KMS-11 (cell line): ENCODE measurements around the gene TRMT11.

Source experiments
- H2AFZ ChIP-seq: fragments of 200-600 bp; sonication (generic); 2 replicates; pipeline ENCODE4 v1.6.1; 2016; ENCODE audit warnings: antibody characterized with exemption, mixed run types, low read depth
- H3K27ac ChIP-seq: fragments of 200-600 bp; sonication (generic); 2 replicates; pipeline ENCODE4 v1.6.1; 2016; ENCODE audit warnings: mild to moderate bottlenecking, mixed run types
- H3K27me3 ChIP-seq: fragments of 200-600 bp; sonication (generic); 2 replicates; pipeline ENCODE4 v1.6.1; 2017; ENCODE audit warnings: mild to moderate bottlenecking, low read depth, mixed run types, moderate library complexity; ENCODE audit not compliant: insufficient read depth
- H3K36me3 ChIP-seq: fragments of 200-600 bp; sonication (generic); 2 replicates; pipeline ENCODE4 v1.6.1; 2017; ENCODE audit warnings: mild to moderate bottlenecking, mixed run types; ENCODE audit not compliant: insufficient read depth
- H3K4me1 ChIP-seq: fragments of 200-600 bp; sonication (generic); 2 replicates; pipeline ENCODE4 v1.6.1; 2016; ENCODE audit warnings: mild to moderate bottlenecking, low read depth, mixed run types; ENCODE audit not compliant: poor library complexity, severe bottlenecking
- H3K4me2 ChIP-seq: fragments of 200-600 bp; sonication (generic); 2 replicates; pipeline ENCODE4 v1.7.0; 2016; ENCODE audit warnings: mild to moderate bottlenecking, mixed run types
- H3K4me3 ChIP-seq: fragments of 200-600 bp; sonication (generic); IDR thresholded peaks from 2 replicates; pipeline ENCODE4 v1.6.1; 2017; ENCODE audit warnings: low read depth, low read length, mixed read lengths; ENCODE audit not compliant: insufficient read depth
- H3K79me2 ChIP-seq: fragments of 200-600 bp; sonication (generic); 2 replicates; pipeline ENCODE4 v1.6.1; 2016; ENCODE audit warnings: low read depth, mixed run types; ENCODE audit not compliant: insufficient read depth
- H3K9ac ChIP-seq: fragments of 200-600 bp; sonication (generic); 2 replicates; pipeline ENCODE4 v1.6.1; 2016; ENCODE audit warnings: mild to moderate bottlenecking, mixed run types
- H4K20me1 ChIP-seq: fragments of 200-600 bp; sonication (generic); 2 replicates; pipeline ENCODE4 v1.6.1; 2016; ENCODE audit warnings: mild to moderate bottlenecking, mixed run types; ENCODE audit not compliant: insufficient read depth
- TF ChIP-seq, protein P1 (sequence below): fragments of 200-600 bp; sonication (generic); conservative IDR thresholded peaks from 2 replicates; pipeline ENCODE4 v1.6.1; 2017; ENCODE audit warnings: low read depth, mild to moderate bottlenecking, antibody characterized with exemption, low read length, moderate library complexity, mixed read lengths

TRMT11 gene

DNA sequence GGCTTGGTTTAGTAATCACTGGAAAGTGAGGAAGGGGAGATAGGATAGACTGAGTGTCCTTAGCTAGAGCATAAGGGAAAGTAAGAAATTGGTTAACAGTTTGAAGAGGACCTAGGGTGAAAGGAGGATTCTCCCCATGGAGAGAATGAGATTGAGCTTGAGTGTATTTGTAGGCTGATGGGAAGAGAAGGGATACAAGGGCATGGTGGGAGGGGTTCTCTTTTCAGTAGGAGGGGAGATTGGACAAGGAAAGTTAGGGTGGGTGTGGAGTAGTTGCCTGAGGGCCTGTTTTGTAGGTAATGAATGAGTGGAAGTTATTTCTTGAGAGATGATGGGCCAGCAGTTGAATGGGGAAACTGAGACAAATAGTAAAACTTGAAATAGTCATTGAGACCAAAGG, 1.9 kb downstream of the TRMT11 start:
- Histone ChIP-seq H2AFZ (no peak overlapping the region), H3K4me1 (no peaks in the 10 kb centered on the region), H3K27me3 (no peaks in the 10 kb centered on the region), H3K9ac (no peak overlapping the region), H3K4me3 (no peak overlapping the region), H3K27ac (no peak overlapping the region), H4K20me1 (no peaks in the 10 kb centered on the region), H3K4me2 (no peak overlapping the region), H3K79me2 (no peaks in the 10 kb centered on the region), H3K36me3 (no peaks in the 10 kb centered on the region)
- TF ChIP-seq, protein P1, sequence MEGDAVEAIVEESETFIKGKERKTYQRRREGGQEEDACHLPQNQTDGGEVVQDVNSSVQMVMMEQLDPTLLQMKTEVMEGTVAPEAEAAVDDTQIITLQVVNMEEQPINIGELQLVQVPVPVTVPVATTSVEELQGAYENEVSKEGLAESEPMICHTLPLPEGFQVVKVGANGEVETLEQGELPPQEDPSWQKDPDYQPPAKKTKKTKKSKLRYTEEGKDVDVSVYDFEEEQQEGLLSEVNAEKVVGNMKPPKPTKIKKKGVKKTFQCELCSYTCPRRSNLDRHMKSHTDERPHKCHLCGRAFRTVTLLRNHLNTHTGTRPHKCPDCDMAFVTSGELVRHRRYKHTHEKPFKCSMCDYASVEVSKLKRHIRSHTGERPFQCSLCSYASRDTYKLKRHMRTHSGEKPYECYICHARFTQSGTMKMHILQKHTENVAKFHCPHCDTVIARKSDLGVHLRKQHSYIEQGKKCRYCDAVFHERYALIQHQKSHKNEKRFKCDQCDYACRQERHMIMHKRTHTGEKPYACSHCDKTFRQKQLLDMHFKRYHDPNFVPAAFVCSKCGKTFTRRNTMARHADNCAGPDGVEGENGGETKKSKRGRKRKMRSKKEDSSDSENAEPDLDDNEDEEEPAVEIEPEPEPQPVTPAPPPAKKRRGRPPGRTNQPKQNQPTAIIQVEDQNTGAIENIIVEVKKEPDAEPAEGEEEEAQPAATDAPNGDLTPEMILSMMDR: no peak

DNA sequence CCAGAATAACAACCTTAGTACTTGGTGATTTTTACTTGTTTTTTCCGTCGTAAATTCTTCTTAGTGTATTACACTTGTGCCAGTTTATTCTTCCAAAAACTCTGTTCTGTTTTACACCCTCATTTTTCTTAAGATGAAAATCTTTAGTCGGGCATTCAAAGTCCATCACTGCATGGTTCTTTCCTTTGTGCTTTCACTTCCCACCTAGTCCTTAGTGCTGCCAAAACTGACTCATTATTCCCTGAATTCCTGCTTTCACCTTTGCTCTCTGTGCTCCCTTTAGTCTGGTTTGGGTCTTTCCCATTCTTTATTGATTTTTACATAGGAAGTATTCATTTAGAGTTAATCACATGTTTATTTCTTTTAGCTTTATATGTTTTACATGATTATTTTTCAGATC, 3.3 kb downstream of the TRMT11 start:
- H3K27me3 ChIP-seq: no peaks in the 10 kb centered on the region
- TF ChIP-seq, protein P1: no peak
- H3K4me2 ChIP-seq: no peak overlapping the region
- H3K27ac ChIP-seq: no peak overlapping the region
- H4K20me1 ChIP-seq: no peaks in the 10 kb centered on the region
- no peak overlapping the region for H3K9ac ChIP-seq
- no peaks in the 10 kb centered on the region for H3K79me2 ChIP-seq
- no peaks in the 10 kb centered on the region for H3K36me3 ChIP-seq
- no peaks in the 10 kb centered on the region for H3K4me1 ChIP-seq
- H2AFZ ChIP-seq: no peak overlapping the region
- no peak overlapping the region for H3K4me3 ChIP-seq

DNA sequence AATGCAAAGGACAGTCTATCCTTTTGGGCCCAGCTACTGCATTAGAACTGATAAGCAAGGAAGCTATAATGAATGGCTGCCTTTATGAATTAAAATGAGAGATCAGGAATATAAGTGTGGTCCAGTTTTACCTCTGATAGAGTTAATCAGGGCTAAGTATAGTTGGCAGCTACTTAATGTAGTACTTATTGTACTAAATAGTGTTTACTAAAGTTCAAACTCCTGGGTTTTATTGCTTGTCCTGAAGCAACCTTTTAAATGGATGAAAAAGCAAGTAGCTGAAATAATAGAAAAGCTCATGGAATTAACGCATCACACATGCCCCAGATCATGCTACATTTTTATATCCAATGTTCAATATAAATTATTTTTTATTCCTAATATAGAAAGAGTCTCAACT, 5.3 kb downstream of the TRMT11 start:
- Histone ChIP-seq H3K79me2 (no peaks in the 10 kb centered on the region), H4K20me1 (no peaks in the 10 kb centered on the region), H2AFZ (no peak overlapping the region), H3K4me3 (no peak overlapping the region), H3K27ac (no peak overlapping the region), H3K36me3 (no peaks in the 10 kb centered on the region), H3K9ac (no peak overlapping the region), H3K4me2 (no peak overlapping the region), H3K4me1 (peaks cover 3% of the 10 kb centered on the region), H3K27me3 (no peaks in the 10 kb centered on the region)
- TF ChIP-seq, protein P1: no peak

DNA sequence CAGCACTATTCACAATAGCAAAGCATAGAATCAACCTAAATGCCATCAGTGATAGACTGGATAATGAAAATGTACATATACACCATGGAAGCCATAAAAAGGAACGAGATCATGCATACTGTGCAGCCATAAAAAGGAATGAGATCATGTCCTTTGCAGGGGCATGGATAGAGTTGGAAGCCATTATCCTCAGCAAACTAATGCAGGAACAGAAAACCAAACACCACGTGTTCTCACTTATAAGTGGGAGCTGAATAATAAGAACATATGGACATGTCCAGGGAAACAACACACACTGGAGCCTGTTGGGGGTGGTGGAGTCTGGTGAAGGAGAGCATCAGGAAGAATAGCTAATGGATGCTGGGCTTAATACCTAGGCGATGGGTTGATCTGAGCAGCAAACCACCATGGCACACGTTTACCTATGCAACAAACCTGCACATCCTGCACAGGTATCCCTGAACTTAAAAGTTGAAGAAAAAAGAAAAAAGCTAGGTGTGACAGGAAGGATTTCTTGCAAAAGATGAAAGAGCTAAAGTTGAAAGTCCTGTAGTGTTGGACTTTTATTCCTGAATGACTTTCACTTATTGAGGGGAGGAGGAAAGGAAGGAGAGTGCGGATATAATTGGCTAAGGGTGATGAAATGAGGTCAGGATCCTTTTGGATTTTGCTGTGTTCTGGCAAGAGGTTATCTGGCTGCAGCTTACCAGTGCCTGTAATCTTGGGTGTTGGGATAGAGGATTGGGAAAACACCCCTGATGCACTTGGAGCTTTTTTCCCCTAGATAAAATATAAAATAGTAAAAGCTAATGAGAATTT, 8.5 kb downstream of the TRMT11 start:
- H3K4me3 ChIP-seq: no peak overlapping the region
- H2AFZ ChIP-seq: no peak overlapping the region
- no peaks in the 10 kb centered on the region for H4K20me1 ChIP-seq
- no peaks in the 10 kb centered on the region for H3K27me3 ChIP-seq
- H3K9ac ChIP-seq: no peak overlapping the region
- H3K4me2 ChIP-seq: no peak overlapping the region
- TF ChIP-seq, protein P1: no peak
- no peak overlapping the region for H3K27ac ChIP-seq
- no peaks in the 10 kb centered on the region for H3K36me3 ChIP-seq
- H3K79me2 ChIP-seq: no peaks in the 10 kb centered on the region
- H3K4me1 ChIP-seq: peaks cover 3% of the 10 kb centered on the region
